K562 (cell line): ENCODE data around the gene NEB. TPM values are rescaled to one million over a fixed set of nuclear protein-coding genes. Genes with fewer than 3 reads are reported as not detected.

Source experiments
- ARNT ChIP-seq, 2 experiments: fragments of 450-650 bp; IDR thresholded peaks; 2 replicates each; pipeline ENCODE4 v1.6.1; 2016; ENCODE audit warnings: mild to moderate bottlenecking in 1 of 2
- DMBX1 ChIP-seq: fragments of 250-450 bp; sonication (Bioruptor Pico); IDR thresholded peaks from 2 replicates; pipeline ENCODE4 v1.8.0; 2022; ENCODE audit warnings: inconsistent platforms, mild to moderate bottlenecking, moderate library complexity, borderline replicate concordance
- ELF4 ChIP-seq: fragments of 450-650 bp; formaldehyde crosslinking; IDR thresholded peaks from 2 replicates; pipeline ENCODE4 v1.4.0; 2022; ENCODE audit warnings: missing genetic modification characterization
- MLLT1 ChIP-seq, 2 experiments: fragments of 450-650 bp; IDR thresholded peaks; 2 replicates each; pipeline ENCODE4 v1.6.1; 2016
- NBN ChIP-seq: fragments of 450-650 bp; IDR thresholded peaks from 2 replicates; pipeline ENCODE4 v1.6.1; 2016; ENCODE audit warnings: low read depth, mild to moderate bottlenecking
- NR4A1 ChIP-seq, 2 experiments: fragments of 250-450 bp in 1 of 2; fragments of 450-650 bp in 1 of 2; sonication (Bioruptor Pico) in 1 of 2; IDR thresholded peaks; 2 replicates each; pipeline versions ENCODE4 v1.4.0 to v1.6.1; 2016 to 2020; ENCODE audit warnings: mild to moderate bottlenecking in 2 of 2, missing compliant biosample characterization in 1 of 2, missing genetic modification characterization in 1 of 2, moderate library complexity in 1 of 2
- PTRF ChIP-seq: fragments of 450-650 bp; IDR thresholded peaks from 2 replicates; pipeline ENCODE4 v1.6.1; 2016; ENCODE audit warnings: mild to moderate bottlenecking, missing genetic modification characterization, missing compliant biosample characterization
- PYGO2 ChIP-seq: fragments of 450-650 bp; IDR thresholded peaks from 2 replicates; pipeline ENCODE4 v1.6.1; 2016; ENCODE audit warnings: mild to moderate bottlenecking, missing genetic modification characterization, moderate library complexity, missing compliant biosample characterization
- TAF7 ChIP-seq: fragments of 450-650 bp; IDR thresholded peaks from 2 replicates; pipeline ENCODE4 v1.6.1; 2016; ENCODE audit warnings: missing genetic modification characterization, missing compliant biosample characterization
- ZBTB17 ChIP-seq: fragments of 450-650 bp; formaldehyde crosslinking; IDR thresholded peaks from 2 replicates; pipeline ENCODE4 v1.4.0; 2020; ENCODE audit warnings: mild to moderate bottlenecking
- ZNF134 ChIP-seq: fragments of 250-450 bp; sonication (Bioruptor Pico); conservative IDR thresholded peaks from 2 replicates; pipeline ENCODE4 v1.4.0; 2020
- ZNF165 ChIP-seq: fragments of 250-450 bp; sonication (Bioruptor Pico); IDR thresholded peaks from 2 replicates; pipeline ENCODE4 v1.4.0; 2020; ENCODE audit warnings: borderline replicate concordance
- ZNF274 ChIP-seq: IDR thresholded peaks from 2 replicates; pipeline ENCODE4 v1.6.1; 2011; ENCODE audit warnings: low read depth, mild to moderate bottlenecking, low read length, moderate library complexity, borderline replicate concordance
- polyA plus RNA-seq, 8 experiments: library from polyadenylated mRNA; depleted of rRNA in 4 of 8; stranded (reverse) in 5 of 8; unstranded in 3 of 8; fragments of >200 nt; fragmentation: Nextera tagmentation in 2 of 8; fragmentation: Illumina TruSeq in 1 of 8; extraction: Ambion mirVana in 2 of 8; extraction: Trizol in 1 of 8; gene quantifications; 2 replicates each; pipeline versions ENCODE4 v1.2.1 to v1.2.3, GENCODE V29; 2011 to 2014; ENCODE audit warnings: inconsistent platforms in 1 of 8, missing spikeins in 1 of 8
- total RNA-seq, 7 experiments: library from RNA; depleted of rRNA in 6 of 7; stranded (reverse); fragments of >200 nt in 6 of 7; fragmentation: Illumina TruSeq in 2 of 7; extraction: Trizol in 2 of 7; gene quantifications; 2 replicates each; pipeline versions ENCODE4 v1.2.1 to v1.2.3, GENCODE V29; 2011 to 2021; ENCODE audit warnings: low replicate concordance in 1 of 7
- TF ChIP-seq, protein P1 (sequence below): fragments of 250-450 bp; sonication (Bioruptor Pico); IDR thresholded peaks from 2 replicates; pipeline ENCODE4 v1.5.0; 2020; ENCODE audit warnings: mild to moderate bottlenecking, borderline replicate concordance
- TF ChIP-seq, protein P2 (sequence below): fragments of 450-650 bp; formaldehyde crosslinking; IDR thresholded peaks from 2 replicates; pipeline ENCODE4 v1.4.0; 2022; ENCODE audit warnings: mild to moderate bottlenecking, moderate library complexity
- TF ChIP-seq, protein P3 (sequence below): fragments of 450-650 bp; IDR thresholded peaks from 2 replicates; pipeline ENCODE4 v1.6.1; 2018; ENCODE audit not compliant: partially characterized antibody

NEB gene
- total and polyA plus RNA-seq, 9 of the 15 experiments (the other 6 are each of a cell fraction or from before 2014, with no cell fraction given), result 1.7 to 3.8 (median 2.9) TPM

DNA sequence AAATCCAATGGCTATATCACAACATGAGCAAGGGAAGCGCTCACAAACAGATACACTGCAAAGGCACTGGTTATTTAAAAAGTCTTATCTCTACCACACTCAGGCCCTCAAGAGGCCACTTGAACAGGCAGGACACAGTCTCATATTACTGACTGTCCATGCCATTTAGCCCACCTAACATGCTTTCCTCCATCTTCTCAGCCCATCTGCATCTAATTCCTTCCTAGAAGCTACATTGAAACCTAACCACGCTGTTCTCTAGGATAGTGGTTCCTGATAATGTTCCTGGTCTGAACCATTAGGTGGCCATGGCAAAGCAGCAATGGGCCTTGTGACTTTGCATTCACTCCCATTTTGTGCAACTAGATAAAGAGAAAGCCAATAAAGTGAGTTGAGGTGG lies 22.5 kb upstream of the NEB start (continued):
- TF ChIP-seq PYGO2 (tag) (no peak), NR4A1 (CRISPR knock-in tag; IDR thresholded peaks at IDR 0.05) (no peak), NR4A1 (tag; IDR thresholded peaks at IDR 0.05) (no peak; the same call in 1 of the 2 replicates), ZNF274 (no peak), PTRF (tag) (no peak), ARNT (IDR thresholded peaks at IDR 0.05) (no peak), ZNF134 (CRISPR knock-in tag) (no peak), TAF7 (tag) (no peak), NBN (no peak), ZBTB17 (CRISPR knock-in tag) (0 out of 2 replicates have a peak, but pooled peaks have one; percentile 13), ZNF165 (CRISPR knock-in tag) (no peak), ELF4 (CRISPR knock-in tag) (no peak), DMBX1 (peak; percentile 61; the same call in 1 of the 2 replicates), MLLT1 (IDR thresholded peaks at IDR 0.05) (no peak)
- TF ChIP-seq, protein P1, sequence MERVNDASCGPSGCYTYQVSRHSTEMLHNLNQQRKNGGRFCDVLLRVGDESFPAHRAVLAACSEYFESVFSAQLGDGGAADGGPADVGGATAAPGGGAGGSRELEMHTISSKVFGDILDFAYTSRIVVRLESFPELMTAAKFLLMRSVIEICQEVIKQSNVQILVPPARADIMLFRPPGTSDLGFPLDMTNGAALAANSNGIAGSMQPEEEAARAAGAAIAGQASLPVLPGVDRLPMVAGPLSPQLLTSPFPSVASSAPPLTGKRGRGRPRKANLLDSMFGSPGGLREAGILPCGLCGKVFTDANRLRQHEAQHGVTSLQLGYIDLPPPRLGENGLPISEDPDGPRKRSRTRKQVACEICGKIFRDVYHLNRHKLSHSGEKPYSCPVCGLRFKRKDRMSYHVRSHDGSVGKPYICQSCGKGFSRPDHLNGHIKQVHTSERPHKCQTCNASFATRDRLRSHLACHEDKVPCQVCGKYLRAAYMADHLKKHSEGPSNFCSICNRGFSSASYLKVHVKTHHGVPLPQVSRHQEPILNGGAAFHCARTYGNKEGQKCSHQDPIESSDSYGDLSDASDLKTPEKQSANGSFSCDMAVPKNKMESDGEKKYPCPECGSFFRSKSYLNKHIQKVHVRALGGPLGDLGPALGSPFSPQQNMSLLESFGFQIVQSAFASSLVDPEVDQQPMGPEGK (CRISPR knock-in tag), result no peak
- TF ChIP-seq, protein P2, sequence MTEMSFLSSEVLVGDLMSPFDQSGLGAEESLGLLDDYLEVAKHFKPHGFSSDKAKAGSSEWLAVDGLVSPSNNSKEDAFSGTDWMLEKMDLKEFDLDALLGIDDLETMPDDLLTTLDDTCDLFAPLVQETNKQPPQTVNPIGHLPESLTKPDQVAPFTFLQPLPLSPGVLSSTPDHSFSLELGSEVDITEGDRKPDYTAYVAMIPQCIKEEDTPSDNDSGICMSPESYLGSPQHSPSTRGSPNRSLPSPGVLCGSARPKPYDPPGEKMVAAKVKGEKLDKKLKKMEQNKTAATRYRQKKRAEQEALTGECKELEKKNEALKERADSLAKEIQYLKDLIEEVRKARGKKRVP (CRISPR knock-in tag), result peak; percentile 45; the same call in 1 of the 2 replicates
- TF ChIP-seq, protein P3, sequence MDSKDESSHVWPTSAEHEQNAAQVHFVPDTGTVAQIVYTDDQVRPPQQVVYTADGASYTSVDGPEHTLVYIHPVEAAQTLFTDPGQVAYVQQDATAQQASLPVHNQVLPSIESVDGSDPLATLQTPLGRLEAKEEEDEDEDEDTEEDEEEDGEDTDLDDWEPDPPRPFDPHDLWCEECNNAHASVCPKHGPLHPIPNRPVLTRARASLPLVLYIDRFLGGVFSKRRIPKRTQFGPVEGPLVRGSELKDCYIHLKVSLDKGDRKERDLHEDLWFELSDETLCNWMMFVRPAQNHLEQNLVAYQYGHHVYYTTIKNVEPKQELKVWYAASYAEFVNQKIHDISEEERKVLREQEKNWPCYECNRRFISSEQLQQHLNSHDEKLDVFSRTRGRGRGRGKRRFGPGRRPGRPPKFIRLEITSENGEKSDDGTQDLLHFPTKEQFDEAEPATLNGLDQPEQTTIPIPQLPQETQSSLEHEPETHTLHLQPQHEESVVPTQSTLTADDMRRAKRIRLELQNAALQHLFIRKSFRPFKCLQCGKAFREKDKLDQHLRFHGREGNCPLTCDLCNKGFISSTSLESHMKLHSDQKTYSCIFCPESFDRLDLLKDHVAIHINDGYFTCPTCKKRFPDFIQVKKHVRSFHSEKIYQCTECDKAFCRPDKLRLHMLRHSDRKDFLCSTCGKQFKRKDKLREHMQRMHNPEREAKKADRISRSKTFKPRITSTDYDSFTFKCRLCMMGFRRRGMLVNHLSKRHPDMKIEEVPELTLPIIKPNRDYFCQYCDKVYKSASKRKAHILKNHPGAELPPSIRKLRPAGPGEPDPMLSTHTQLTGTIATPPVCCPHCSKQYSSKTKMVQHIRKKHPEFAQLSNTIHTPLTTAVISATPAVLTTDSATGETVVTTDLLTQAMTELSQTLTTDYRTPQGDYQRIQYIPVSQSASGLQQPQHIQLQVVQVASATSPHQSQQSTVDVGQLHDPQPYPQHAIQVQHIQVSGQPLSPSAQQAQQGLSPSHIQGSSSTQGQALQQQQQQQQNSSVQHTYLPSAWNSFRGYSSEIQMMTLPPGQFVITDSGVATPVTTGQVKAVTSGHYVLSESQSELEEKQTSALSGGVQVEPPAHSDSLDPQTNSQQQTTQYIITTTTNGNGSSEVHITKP, result peak; percentile 31
